ENCODE measurements around the gene KCNMB1.
"Not testable (repeated sequence)": the region's sequence is repeated elsewhere in the genome, so short reads cannot be mapped to it uniquely, and the experiment has no call there.

KCNMB1 gene

DNA sequence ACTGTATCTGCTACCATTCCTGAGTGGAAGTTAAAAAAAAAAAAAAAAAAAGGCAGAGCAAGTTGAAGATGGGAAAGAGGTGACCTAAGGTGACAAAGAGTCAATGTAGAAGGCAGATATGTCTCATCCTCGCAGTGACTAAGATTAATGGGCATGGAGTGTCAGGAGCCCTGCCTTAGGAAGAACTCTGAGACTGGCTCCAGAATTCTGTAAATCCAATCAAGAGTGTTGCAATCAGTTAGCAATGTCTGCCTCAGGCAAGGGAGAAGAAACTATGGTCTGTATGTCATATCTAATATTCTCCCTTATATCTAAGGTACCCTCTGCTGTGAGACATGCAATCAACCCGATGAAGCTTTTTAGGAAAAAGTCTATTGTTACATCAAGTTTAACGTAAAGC lies 24.7 kb upstream of the KCNMB1 start:
- no peak for DNase-seq (ENCODE audit: low read depth)

DNA sequence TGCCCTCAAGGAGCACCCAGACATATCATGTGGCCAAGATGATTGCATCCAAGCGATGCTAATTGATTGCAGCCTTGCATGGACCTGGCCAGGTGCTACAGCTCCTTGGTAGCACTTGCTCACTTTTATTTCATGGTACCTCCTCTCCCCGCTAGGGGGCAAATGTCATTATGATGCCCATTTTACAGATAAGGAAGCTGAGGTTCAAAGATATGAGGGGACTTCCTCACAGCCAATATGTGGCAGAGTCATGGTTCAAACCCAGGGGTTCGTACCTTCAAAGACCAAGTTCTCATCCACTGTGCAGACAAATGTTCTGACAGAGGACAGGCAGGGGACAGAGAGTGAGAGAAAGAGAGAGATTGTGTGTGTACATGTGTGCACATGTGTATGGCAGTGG lies 21.9 kb upstream of the KCNMB1 start:
- no peak for DNase-seq (ENCODE audit: low read depth)

DNA sequence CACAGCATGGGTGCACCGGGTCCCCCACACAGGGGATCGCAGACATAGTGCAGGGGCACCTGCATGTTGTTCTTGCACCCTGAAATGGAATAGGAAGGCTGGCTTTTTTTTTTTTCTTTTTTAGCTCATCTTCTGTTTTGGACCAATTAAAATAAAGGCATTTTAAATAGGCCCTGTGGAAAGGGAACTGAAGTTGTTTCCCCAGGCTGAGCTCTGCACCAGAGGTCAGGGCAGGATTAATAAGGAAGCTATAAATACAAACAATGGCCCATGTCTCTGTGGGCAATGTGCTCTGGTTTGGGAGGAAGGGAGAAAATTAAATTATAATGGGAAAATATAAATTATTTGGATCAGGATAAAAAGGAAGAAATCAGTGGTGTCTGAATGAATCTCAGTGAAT lies 21.2 kb upstream of the KCNMB1 start:
- DNase-seq (ENCODE audit: low read depth): no peak

DNA sequence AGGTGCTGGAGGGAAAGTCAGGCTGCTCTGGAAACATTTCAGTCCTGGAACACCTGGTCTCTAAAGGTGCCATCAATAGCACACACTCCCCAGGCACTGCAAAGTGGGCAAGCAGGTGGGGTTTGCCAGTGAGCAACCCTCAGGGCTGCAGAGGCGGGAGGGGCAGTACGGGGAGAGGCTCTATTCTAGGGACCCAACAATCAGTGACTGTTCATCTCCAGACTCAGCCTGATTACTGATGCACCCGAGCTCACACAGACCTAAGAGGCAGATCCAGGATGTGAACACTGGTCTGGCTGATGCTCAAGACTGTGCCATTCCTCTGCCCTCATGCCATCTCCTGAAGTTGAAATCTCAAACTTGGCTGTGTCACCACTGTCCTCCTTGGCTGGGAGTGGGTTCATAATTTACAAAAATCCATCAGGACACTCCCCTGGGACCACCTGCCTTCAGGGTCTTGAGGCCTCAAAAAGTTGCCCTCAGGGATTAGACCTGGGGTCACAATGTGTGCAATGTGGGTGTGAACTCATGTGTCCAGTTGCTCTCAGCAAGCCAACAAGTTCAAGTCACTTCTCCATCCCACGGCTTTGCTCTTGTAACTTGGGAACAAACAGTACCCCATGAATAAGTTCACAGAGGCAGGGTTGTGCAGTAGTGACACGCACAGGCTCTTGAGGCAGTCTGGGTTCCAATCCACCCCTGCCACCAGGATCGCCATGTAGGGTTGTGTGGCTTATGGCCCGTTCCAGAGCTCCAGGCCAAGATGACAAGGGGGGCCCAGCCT lies 19.9 kb upstream of the KCNMB1 start:
- DNase-seq (ENCODE audit: low read depth): no peak

DNA sequence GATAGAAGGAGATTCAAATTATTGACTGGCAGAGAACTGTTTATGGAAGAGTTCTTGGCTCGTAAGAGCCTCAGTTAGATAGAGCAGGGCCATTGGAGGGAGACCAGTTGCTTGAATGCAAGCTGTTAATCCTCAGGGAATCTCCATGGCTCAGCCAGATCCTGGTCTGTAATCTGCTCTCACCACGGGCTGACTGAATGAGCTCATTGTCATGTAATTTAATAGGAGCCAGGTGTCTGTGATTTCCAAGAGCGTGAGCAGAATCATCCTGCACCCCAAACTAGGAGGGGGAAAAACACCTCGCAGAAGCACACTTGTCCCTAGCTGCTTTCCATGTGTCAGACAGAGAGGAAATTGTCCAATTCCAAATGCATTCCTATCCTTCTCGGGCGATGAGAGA lies 19.1 kb upstream of the KCNMB1 start:
- no peak for DNase-seq (ENCODE audit: low read depth)

DNA sequence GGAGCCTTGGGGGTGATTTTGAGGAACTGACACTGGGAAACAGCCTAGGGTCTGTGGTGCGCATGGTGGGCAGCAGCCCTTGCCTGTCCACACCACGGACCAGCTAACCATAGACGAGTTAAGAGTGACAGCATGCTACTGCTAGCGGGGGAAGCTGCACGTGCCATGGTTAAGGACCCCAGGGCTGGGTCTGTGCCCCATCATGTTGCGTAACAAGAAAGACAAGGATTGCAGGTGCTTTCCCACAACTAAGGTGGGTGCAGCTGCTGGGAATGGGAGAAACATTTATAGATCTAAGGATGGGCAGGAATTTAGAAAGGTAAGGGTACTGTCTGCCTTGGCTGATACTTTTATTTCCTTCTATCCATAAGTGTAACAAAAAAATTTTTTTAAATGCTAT lies 17.9 kb upstream of the KCNMB1 start:
- no peak for DNase-seq (ENCODE audit: low read depth)

DNA sequence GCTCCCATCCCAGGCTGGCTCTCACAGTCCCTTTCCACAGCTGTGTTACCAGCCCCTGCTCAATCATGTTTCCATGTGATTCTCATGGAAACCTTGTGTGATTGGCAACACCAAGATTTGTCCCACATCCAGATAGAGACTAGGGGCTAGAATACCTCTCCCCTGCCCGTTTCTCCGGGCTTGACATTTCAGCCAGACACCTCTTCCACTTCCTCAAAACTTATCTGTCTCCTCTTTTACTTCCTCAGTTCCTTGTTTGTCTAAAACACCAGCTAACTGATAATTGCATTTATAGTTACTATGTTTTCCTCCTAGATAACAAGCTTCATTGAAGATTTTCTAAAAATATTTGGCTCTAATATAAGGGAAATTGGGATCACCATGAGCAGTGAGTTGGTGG lies 16.6 kb upstream of the KCNMB1 start:
- no peak for DNase-seq (ENCODE audit: low read depth)

DNA sequence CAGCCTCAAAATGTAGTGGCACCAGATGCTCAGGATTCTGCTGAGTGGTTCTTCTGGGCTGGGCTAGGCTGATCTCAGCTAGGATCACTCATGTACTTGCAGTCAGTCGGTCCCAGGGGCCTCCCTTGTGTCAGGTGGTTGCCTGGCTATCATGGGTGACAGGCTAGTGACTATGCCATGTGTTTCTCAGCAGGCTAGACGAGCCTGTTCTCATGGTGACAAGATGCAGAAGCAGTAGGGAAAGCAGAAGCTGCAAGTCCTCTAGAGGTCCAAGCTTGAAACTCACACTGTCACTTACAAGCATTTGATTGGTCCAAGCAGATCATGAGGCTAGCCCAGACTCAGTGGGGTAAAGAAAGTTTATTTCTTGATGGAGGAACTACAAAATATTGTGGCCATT lies 15.2 kb upstream of the KCNMB1 start:
- DNase-seq (ENCODE audit: low read depth): no peak

DNA sequence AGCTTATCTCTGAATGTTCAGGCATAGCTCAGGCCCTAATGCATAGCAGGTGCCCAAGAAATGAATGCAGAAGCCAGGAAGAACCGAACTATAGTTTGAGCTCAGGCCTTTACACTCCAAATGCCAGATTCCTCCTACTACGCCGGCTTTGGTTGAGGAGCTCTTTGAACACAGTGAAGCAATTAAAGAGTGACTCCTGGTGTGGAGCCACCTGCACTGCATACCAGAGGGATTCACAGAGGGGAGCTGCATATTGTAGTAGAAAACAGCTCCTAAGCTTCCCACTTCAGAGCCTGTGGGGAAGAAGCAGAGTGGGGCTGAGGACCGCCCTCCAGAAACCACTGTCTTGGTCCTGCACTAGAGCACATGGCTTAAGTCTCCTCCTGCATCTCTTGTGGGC lies 14.5 kb upstream of the KCNMB1 start:
- DNase-seq (ENCODE audit: low read depth): no peak

DNA sequence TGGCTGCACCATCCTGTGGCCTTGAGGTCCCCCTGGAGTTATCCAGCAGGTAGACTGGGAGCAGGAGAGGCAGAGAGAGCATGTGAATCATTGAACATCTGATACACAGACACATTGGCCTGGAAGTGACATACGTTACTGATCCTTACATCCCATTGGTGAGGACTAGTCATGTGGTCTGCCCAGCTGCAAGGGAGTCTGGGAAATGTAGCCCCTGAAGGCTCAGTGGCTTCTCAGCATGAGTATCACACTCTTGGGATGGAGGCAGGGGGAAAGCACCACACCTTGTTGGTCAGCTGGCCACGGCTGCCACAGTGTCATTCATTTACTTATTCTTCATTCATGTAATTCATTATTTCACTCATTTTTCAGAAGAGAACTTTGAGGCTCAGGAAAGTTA lies 13.3 kb upstream of the KCNMB1 start:
- DNase-seq (ENCODE audit: low read depth): no peak

DNA sequence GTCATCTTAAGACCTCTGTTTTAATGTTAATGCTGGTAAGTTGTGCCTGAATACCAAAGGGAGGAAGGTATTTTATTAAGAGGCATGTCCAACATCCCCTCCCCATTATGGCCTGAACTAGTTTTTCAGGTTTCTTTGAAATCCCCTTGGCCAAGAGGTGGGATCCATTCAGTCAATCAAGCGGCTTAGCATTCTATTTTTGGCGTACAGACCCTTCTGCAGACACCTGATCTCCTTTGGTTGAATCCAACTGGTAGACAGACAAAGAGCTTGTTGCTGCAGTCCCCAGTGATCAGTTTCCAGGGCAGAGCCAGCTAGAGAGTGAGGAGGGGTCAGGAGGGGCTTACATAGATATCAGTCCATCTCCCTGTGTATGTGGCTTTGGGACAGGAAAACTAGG lies 7.9 kb upstream of the KCNMB1 start:
- DNase-seq (ENCODE audit: low read depth): no peak

DNA sequence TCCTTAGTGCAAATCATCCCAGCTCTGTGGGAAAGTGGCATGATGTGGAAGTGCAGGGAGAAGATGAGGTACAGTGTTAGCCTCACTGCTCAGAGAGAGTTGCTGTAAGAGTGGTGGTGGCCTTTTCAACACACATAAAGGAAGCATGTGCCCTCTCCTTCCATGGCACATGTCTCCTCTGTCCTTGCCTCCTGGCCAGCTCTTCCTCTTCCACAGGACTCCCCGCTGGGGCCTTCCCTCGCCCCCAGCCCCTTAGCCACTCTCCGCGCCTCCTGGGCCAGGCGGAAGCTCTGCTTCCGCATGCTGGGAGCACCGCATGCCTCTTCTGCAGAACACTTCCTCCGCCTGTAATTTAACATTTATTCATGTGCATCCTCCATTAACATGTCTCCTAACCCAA lies 4.8 kb upstream of the KCNMB1 start:
- DNase-seq (ENCODE audit: low read depth): no peak

DNA sequence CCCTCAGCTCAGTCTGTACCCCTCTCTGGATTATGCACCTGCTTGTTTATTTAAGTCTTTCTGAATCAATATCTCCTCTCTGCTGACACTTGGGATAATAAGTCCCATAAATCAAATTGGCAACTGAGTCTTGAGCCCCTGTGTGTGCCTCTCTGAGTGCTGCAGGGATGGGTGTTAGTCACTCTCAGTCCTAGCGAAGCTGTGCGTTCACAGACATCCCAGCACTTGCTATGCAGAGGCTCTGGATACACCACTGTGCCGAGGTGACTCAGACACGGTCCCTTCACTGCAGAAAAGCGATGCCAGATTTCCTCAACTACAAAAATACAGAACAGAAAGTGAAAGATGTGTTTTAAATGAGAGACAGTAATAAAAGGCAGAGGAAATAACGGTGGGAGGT lies 4.1 kb upstream of the KCNMB1 start:
- no peak for DNase-seq (ENCODE audit: low read depth)

DNA sequence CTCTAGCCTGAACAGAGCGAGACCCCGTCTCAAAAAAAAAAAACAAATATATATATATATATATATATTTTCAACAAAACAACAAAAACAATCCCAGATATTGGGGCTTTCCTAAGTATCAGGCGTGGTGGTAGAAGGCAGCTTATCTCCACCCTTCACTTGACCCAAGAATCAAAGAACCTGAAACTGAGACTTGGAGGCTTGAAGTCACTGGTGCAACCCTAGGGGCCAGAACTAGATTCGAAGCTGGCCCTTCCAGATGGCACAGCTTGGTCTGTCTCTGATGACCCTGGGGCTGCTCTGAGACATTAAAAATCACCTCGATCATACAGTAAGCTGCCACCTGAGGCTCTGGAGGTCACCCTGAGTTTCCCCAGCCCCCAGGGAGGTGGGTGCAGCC lies 1.3 kb upstream of the KCNMB1 start:
- no peak for DNase-seq (ENCODE audit: low read depth)

DNA sequence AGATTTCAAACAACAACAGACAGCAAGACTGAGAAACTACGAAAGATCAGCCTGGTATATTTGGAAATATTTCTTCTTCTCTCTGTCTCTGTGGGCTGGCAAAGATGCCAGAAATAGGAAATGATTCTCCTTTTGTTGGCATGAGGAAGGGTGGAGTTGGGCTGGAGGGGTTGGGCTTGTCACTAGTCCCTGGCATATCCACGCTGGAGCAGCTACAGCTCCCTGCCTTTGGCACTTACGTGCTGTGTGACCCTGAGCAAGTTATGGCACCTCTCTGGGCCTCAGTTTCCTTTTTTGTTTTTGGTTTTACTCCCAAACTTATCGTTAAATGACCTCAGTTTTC lies 354 bp upstream of the KCNMB1 start:
- DNase-seq (ENCODE audit: low read depth): no peak

DNA sequence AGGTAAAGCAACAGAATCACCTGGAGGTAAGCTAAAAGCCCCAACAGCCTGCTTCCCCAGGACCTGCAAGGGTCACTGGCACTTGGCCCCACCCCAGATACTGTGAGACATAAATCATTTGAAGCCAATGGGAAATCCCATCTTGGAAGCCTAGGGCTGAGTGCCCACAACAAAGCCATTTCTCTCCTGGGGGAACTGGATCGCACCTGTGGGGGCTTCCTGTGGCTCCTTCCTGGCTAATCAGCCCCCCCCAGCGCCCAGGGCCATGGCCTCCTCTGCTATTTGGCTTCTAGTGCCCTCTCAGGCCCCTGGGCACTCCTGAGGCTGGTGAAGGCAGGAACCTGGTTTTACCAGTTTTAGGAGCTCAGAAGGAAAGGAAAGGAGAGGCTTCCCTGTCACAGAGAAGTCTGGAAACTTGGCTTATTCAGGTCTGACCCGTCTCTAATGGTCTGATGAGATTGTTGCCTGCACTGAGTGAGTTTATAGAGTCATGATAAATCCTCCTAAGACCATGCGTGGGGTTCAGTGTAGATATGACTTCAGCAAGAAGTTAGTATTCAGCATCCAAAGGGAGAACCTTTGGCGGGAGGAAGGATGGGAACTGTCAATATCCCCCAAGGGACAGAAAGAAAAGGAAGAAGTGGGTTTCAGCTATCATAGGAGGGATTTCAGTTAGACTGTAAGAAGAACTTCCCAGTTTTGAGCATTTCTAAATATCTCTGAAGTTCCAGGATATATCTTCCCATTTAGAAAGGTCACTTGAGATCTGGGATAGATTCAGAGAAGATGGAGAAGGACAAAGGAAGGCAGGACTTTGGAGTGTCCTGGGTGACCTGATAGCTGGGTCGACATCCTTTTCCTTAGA lies 1.2 kb downstream of the KCNMB1 start:
- no peak for DNase-seq (ENCODE audit: low read depth)

DNA sequence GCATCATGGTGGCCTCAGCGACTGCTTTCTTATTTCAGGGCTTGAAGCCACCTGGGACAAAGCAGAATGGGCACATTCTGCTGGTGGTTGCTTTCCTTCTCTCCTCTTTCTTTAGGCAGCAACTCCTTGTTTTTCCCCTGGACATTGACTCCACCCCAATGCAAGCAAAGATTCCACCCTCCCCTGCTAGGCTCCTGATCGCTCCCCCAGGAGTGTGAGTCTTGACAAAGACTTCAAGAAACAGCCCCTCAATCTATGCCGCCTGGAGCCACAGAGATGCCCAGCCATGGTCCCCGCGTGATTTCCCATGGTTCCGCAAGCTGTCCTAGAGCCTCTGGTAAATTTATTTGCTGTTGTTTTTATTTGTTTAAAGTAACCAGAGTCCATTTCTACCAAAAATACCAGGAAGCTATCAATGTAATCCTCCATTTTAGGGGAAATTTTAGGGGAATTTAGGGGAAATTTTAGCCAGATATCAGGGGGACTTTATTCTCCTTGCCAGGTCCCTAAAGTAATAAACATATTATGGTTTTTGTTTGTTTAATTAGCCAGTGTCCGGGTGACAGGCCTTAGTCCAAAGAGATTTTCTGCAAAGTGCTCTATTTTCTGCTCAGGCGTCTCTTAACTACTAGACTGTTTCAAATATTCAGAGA lies 2.3 kb downstream of the KCNMB1 start:
- DNase-seq (ENCODE audit: low read depth): no peak

DNA sequence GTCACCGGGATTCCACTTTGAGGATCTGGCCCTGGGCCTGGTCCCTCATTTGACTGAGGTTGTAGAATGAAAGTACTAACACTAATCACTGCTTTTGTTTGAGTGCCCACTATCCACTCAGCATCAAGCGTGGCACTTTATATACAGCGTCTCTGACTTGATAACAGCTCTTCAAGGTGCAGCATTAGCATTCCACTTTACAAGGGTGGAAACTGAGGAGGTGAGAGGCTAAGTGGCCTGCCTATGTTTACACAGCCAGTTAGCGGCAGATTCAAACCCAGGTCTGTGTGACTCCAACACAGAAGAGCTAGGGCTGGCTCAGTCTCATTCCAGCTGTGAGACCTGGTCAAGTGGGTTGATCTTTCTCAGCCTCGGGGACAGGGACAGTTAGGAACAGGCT lies 5.9 kb downstream of the KCNMB1 start:
- no peak for DNase-seq (ENCODE audit: low read depth)

DNA sequence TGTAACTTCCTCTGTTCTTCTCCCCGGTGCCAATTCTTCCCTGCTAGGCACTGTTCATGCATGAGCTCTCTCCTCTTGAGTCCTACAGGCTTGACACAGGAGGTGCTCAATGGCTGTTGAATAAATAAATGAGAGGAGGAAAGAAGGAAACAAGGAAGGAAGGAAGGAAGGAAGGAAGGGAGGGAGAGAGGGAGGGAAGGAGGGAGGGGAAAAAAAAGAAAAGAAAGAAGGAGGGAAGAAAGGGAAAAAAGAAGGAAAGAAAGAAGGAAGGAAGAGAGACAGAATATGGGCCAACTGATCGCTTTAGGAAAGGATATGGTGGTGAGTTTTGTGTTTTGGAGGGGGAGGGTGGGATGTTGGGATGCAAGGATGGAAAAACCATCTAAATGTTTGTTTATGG lies 6.4 kb downstream of the KCNMB1 start:
- DNase-seq (ENCODE audit: low read depth): no peak

DNA sequence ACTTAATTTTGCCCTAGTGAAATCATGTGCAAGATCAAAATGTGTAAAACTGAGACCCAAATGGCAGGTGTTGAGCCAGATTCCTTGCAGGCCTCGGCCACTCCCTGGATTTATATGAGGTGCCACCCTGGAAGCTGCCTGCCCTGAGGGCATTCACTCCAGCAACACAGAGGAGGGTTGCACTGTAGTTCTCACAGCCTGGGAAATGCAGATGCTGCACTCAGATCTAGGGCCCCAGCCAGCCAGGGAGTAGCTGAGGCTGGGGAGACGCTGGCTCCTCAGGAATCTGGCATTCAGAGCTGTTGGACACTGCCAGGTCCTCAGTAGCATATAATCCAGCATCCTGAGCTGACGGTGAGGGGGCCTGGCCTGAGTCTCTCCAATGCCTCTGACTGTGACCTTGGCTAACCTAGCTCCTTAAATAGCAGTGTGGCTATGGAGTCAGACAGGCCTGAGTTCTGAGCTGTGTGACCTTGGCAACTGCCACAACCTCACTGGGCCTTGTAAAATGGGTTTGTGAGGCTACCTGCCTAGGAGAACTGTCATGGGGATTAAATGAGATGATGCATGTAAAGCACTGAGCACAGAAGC lies 8.7 kb downstream of the KCNMB1 start:
- DNase-seq (ENCODE audit: low read depth): no peak

DNA sequence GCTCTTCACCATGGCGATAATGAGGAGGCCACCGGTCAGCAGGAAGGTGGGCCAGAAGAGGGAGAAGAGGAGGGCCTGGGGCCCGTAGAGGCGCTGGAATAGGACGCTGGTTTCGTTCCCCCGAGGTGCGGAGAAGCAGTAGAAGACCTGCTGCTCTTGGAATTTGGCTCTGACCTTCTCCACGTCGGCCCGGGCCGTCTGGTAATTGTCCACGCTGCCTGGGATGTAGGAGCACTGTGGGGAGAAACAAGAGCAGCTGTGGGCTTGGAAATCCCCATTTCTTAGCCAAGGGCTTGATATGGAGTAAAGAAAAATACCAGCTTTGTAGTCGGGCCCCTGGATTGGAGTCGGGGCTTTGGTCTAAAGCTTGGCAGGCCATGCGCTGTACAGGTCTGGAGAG lies 10.4 kb downstream of the KCNMB1 start:
- no peak for DNase-seq (ENCODE audit: low read depth)

DNA sequence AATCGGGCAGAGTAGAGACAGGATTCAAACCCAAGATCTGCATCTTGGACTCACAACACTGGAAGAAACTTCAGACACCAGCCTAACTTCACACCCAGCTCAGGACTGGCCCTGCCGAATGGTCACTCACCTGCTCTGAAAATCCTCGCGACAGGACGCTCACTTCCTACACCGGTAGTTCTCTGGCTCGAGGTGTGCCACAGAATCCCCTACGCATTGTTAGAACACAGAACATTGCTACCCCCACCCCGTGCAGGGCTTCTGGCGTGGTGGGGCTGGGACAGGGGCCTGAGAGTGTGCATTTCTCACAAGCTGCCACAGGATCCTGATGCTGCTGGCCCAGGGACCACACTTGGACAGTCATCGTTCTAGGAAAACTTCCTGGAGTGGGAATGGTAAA lies 12.1 kb downstream of the KCNMB1 start:
- no peak for DNase-seq (ENCODE audit: low read depth)

DNA sequence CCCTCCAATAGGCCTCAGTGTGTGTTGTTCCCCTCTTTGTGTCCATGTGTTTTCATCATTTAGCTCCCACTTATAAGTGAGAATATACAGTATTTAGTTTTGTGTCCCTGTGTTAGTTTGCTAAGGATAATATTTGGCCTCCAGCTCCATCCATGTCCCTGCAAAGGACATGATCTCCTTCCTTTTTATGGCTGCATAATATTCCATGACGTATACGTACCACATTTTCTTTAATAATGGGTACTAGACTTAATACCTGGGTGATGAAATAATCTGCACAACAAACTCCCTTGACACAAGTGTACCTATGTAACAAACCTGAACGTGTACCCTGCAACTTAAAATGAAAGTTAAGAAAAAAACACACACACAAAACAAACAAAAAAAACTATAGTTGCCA lies 12.6 kb downstream of the KCNMB1 start:
- not testable (repeated sequence) for DNase-seq (ENCODE audit: low read depth)
